GM11168 (cell line): ENCODE results near the gene NOMO2.
"Not testable (repeated sequence)": the region's sequence is repeated elsewhere in the genome, so short reads cannot be mapped to it uniquely, and the experiment has no call there.

Experiments used
- in situ Hi-C: fragments of 300-500 bp; cut with MboI; formaldehyde crosslinking; loops from one replicate; pipeline ENCODE4 v1.12.0; 2022; ENCODE audit warnings: low sequenced_read_pairs; ENCODE audit not compliant: unreplicated experiment

Gene NOMO2

GRCh38 chr16:18577942-18578341, 16.0 kb upstream of the NOMO2 start:
- in situ Hi-C loops: loop anchor here (25.0 kb wide), 1 partner anchor 209 kb away; the partner anchor contains the start of gene RPS15A

- in situ Hi-C loops: loop anchor here (25.0 kb wide), 1 partner anchor 211 kb away; the partner anchor contains the start of gene RPS15A
Measured at GRCh38 chr16:18575945-18576344, 14.0 kb upstream of the NOMO2 start.

GRCh38 chr16:18575298-18575917, 13.5 kb upstream of the NOMO2 start:
- in situ Hi-C loops: loop anchor here (25.0 kb wide), 1 partner anchor 212 kb away; the partner anchor contains the start of gene RPS15A

- in situ Hi-C loops: not testable (repeated sequence)
Measured at GRCh38 chr16:18573887-18574286, 12.0 kb upstream of the NOMO2 start.

GRCh38 chr16:18572973-18573372, 11.1 kb upstream of the NOMO2 start:
- in situ Hi-C loops: not testable (repeated sequence)

- in situ Hi-C loops: not testable (repeated sequence)
Measured at GRCh38 chr16:18571307-18571850, 9.5 kb upstream of the NOMO2 start.

- in situ Hi-C loops: not testable (repeated sequence)
Measured at GRCh38 chr16:18570529-18571306, 8.8 kb upstream of the NOMO2 start.

GRCh38 chr16:18560416-18561220, 1.3 kb downstream of the NOMO2 start:
- in situ Hi-C loops: not testable (repeated sequence)

- in situ Hi-C loops: not testable (repeated sequence)
Measured at GRCh38 chr16:18553671-18554070, 8.2 kb downstream of the NOMO2 start.

GRCh38 chr16:18547382-18547781, 14.5 kb downstream of the NOMO2 start:
- in situ Hi-C loops: not testable (repeated sequence)

- in situ Hi-C loops: not testable (repeated sequence)
Measured at GRCh38 chr16:18546853-18547252, 15.0 kb downstream of the NOMO2 start.

GRCh38 chr16:18544232-18545081, 17.4 kb downstream of the NOMO2 start:
- in situ Hi-C loops: not testable (repeated sequence)

- in situ Hi-C loops: not testable (repeated sequence)
Measured at GRCh38 chr16:18541912-18542311, 20.0 kb downstream of the NOMO2 start.

- in situ Hi-C loops: not testable (repeated sequence)
Measured at GRCh38 chr16:18537004-18537403, 24.9 kb downstream of the NOMO2 start.

- in situ Hi-C loops: not testable (repeated sequence)
Measured at GRCh38 chr16:18535519-18536168, 26.3 kb downstream of the NOMO2 start.

GRCh38 chr16:18534308-18534707, 27.6 kb downstream of the NOMO2 start:
- in situ Hi-C loops: not testable (repeated sequence)

GRCh38 chr16:18531323-18531722, 30.6 kb downstream of the NOMO2 start:
- in situ Hi-C loops: not testable (repeated sequence)

GRCh38 chr16:18530329-18530728, 31.6 kb downstream of the NOMO2 start:
- in situ Hi-C loops: not testable (repeated sequence)

GRCh38 chr16:18526547-18526946, 35.4 kb downstream of the NOMO2 start:
- in situ Hi-C loops: not testable (repeated sequence)
